Lower lobe of right lung (tissue), 2 donors: ENCODE data around the gene MAGI1. TPM values are rescaled to one million over a fixed set of nuclear protein-coding genes. Genes with fewer than 3 reads are reported as not detected.

Experiments
- ATAC-seq, 2 donors: fragments of 200-7000 bp; cut with Tn5 transposase; one replicate each; pipeline ENCODE4 v1.9.1; 2020 to 2022; ENCODE audit warnings: mild to moderate bottlenecking in 2 of 2, moderate library complexity in 2 of 2
- DNase-seq: peaks from one replicate; pipeline ENCODE4 v3.0.0-alpha.2; 2020
- H3K27ac ChIP-seq: fragments of 200-600 bp; one replicate; pipeline ENCODE4 v1.8.0; 2022
- H3K27me3 ChIP-seq: fragments of 200-600 bp; one replicate; pipeline ENCODE4 v1.8.0; 2022; ENCODE audit warnings: low read depth
- H3K36me3 ChIP-seq: fragments of 200-600 bp; one replicate; pipeline ENCODE4 v1.8.0; 2022; ENCODE audit warnings: mild to moderate bottlenecking
- H3K4me1 ChIP-seq: fragments of 200-600 bp; one replicate; pipeline ENCODE4 v1.8.0; 2022
- H3K4me3 ChIP-seq: fragments of 200-600 bp; one replicate; pipeline ENCODE4 v1.8.0; 2022; ENCODE audit warnings: mild to moderate bottlenecking
- H3K9me3 ChIP-seq: fragments of 200-600 bp; one replicate; pipeline ENCODE4 v1.8.0; 2022
- intact Hi-C: fragments of 100-400 bp; cut with DNase I; formaldehyde crosslinking; loops from one replicate; pipeline ENCODE4 v1.11.0; 2022
- total RNA-seq: library from RNA; stranded (reverse); fragmentation: NEBNext Ultra II Directional; extraction: Animal tissue kit (Norgen Biotek cat#: 25700); gene quantifications from one replicate; pipeline ENCODE4 v1.2.1, GENCODE V29; 2021
- TF ChIP-seq, protein P1 (sequence below): fragments of 200-600 bp; IDR thresholded peaks from one replicate; pipeline ENCODE4 v1.8.0; 2022; ENCODE audit warnings: antibody characterized with exemption, mild to moderate bottlenecking
- donor health status: DM: no; HTN: yes; CAD: no; lungs with severe emphysema.

Gene MAGI1
- total RNA-seq, 1 donor from 2014 or later = 35.5 TPM

DNA sequence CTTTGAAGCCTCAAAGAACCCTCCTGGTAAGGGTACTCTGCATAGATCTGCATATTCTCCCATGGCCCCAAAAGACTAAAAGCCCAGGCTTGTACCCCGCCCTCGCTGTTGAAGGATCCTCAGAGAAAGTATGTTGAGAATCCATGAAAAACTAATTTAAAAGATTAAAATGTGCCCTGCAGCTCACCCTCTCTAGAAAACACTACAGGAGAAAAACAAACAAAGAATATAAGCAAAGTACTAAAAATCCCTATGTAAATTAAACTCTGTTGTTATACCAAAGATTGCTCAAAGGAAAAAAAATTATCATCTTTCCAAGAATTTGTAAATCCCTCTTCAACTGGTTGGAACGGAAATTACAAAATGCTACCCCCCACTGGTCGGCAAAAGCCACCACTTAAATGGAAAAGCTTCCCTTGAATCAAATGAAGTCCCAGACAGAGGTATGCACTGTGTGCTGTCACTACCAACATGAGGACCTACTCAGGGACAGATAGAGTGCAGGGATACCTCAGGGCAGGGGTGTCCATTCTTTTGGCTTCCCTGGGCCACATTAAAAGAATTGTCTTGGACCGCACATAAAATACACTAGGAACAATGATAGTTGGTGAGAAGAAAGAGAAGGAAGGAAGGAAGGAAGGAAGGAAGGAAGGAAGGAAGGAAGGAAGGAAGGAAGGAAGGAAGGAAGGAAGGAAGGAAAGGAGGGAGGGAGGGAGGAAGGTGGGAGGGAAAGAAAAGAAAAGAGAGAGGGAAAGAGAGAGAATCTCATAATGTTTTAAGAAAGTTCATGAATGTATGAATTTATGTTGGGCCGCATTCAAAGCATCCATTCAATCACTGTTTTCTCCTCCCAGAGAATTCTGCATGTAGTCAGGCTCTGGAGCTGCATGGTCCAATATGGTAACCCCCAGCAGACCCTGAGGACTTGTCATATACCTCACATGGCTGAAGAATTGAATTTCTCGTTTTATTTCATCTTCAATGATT lies 88.1 kb downstream of the MAGI1 start:
- Histone ChIP-seq H3K9me3 (no peaks in the 10 kb centered on the region), H3K27me3 (no peaks in the 10 kb centered on the region), H3K27ac (peak overlapping the region; percentile 83), H3K4me1 (peaks cover 70% of the 10 kb centered on the region), H3K36me3 (no peaks in the 10 kb centered on the region), H3K4me3 (no peak overlapping the region)
- intact Hi-C loops = no loop called here
- DNase-seq = no peak
- TF ChIP-seq, protein P1, sequence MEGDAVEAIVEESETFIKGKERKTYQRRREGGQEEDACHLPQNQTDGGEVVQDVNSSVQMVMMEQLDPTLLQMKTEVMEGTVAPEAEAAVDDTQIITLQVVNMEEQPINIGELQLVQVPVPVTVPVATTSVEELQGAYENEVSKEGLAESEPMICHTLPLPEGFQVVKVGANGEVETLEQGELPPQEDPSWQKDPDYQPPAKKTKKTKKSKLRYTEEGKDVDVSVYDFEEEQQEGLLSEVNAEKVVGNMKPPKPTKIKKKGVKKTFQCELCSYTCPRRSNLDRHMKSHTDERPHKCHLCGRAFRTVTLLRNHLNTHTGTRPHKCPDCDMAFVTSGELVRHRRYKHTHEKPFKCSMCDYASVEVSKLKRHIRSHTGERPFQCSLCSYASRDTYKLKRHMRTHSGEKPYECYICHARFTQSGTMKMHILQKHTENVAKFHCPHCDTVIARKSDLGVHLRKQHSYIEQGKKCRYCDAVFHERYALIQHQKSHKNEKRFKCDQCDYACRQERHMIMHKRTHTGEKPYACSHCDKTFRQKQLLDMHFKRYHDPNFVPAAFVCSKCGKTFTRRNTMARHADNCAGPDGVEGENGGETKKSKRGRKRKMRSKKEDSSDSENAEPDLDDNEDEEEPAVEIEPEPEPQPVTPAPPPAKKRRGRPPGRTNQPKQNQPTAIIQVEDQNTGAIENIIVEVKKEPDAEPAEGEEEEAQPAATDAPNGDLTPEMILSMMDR = no peak
- no peak for ATAC-seq

DNA sequence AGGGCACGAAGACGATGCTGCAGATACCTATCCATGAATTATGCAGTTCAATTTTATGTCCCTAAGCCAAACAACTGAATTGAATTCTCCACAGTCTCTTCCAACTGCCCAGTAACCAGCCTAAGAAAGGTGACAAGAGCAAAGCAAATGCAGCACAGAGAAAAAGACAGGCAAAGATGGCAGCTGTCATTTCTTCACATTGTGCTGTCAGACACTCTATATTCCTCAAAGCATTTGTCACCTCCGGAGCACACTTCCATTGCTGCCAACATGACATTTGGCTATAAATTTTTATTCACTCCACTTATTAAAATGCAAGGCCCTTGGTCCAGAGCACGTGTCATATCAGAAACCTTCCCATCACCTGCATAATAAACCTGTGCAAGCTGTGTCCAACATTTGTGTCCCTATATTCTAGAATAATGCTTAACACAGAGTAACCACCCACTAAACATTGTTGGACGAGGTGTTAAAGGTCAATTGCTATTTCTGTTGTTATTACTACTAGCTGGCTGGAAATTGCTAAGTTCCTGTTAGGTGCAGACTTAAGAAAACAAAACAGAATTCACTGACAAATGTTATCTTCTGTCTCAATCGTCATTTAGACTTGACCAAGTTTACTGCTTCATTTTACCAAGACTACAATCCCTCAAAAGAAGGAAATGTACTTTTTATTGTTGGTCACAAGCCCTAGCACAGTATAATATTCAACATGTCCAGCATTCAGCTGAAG lies 89.7 kb downstream of the MAGI1 start:
- peak overlapping the region; percentile 12 for H3K27ac ChIP-seq
- peaks cover 60% of the 10 kb centered on the region for H3K4me1 ChIP-seq
- no peaks in the 10 kb centered on the region for H3K36me3 ChIP-seq
- H3K9me3 ChIP-seq = no peaks in the 10 kb centered on the region
- DNase-seq = no peak
- intact Hi-C loops = no loop called here
- TF ChIP-seq, protein P1 = no peak
- H3K4me3 ChIP-seq = no peak overlapping the region
- no peak for ATAC-seq
- no peaks in the 10 kb centered on the region for H3K27me3 ChIP-seq

DNA sequence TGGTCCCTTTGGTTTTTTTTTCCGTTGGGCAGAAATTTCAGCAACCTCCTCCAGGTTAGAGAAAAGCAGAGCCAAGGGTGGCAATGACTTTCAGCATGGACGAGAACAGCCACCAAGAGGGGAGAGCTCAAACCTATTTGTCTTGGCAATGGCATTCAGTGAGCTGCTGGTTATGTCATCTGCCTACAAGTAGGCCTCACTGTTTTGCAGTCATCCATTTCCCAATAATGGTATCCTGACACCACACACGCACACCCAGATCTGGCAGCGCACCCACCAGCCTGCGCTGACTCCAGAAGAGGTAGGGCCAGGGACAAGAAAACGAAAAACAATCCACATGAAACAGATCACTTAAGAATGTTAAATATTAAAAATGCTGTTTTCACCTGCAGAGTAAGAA lies 92.3 kb downstream of the MAGI1 start:
- DNase-seq (peak; percentile 64), ATAC-seq (peak; percentile 82)
- Histone ChIP-seq H3K36me3 (no peaks in the 10 kb centered on the region), H3K9me3 (no peaks in the 10 kb centered on the region), H3K27me3 (no peaks in the 10 kb centered on the region), H3K27ac (peak overlapping the region; percentile 52), H3K4me3 (no peak overlapping the region), H3K4me1 (peaks cover 36% of the 10 kb centered on the region)
- TF ChIP-seq, protein P1 = no peak
- intact Hi-C loops = no loop called here

DNA sequence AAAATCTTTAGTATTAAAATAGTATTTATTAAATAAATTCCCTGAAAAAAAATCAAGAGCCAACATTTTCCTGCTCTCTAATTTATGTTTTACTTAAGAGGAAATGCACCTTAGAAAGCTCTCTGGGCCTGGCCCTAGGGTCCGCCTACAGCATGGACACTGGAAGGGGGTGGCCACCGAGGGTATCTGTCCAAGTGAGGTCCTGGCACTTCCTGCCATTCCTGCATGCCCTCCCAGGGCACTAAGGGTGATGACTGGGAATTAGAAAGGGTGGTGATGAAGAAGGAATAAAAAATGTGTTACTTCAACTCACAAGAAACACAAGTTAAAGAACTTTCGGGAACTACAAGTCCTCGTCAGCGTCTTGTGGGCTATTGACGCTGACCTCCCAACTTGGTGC lies 92.8 kb downstream of the MAGI1 start:
- Histone ChIP-seq H3K4me1 (peaks cover 31% of the 10 kb centered on the region), H3K9me3 (no peaks in the 10 kb centered on the region), H3K27me3 (no peaks in the 10 kb centered on the region), H3K4me3 (no peak overlapping the region), H3K36me3 (no peaks in the 10 kb centered on the region), H3K27ac (peak overlapping the region; percentile 52)
- ATAC-seq = peak; percentile 8 to 51
- intact Hi-C loops = no loop called here
- DNase-seq = no peak
- TF ChIP-seq, protein P1 = no peak

DNA sequence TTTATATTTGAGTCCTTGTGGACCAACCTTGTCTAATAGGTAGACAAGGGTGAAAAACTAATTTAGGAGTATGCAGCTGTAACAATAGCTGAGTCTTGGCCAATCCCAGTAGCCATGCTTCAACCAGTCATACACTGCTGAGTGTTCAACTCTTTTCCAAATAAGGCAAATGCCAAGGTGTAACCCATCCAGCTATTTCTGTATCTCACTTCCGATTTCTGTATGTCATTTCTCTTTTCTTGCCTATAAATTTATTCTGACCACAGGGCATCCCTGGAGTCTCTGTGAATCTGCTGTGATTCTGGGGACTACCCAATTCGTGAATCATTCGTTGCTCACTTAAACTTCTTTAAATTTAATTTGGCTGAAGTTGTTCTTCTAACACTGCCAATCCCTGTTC lies 93.2 kb downstream of the MAGI1 start:
- Histone ChIP-seq H3K4me3 (no peak overlapping the region), H3K9me3 (no peaks in the 10 kb centered on the region), H3K27me3 (no peaks in the 10 kb centered on the region), H3K27ac (peak overlapping the region; percentile 52), H3K36me3 (no peaks in the 10 kb centered on the region), H3K4me1 (peaks cover 31% of the 10 kb centered on the region)
- intact Hi-C loops = no loop called here
- TF ChIP-seq, protein P1 = no peak
- no peak for ATAC-seq
- no peak for DNase-seq
